GM10266 (cell line): ENCODE data around the gene BORCS6.

Experiments used
- DNase-seq: peaks from one replicate; pipeline ENCODE4 v3.0.0; 2012; ENCODE audit errors: extremely low spot score
- CTCF ChIP-seq: IDR thresholded peaks from 2 replicates; pipeline ENCODE4 v1.5.1; 2012; ENCODE audit warnings: mild to moderate bottlenecking, low read depth; ENCODE audit not compliant: control insufficient read depth, insufficient read depth; ENCODE audit errors: missing control alignments

Gene BORCS6

DNA sequence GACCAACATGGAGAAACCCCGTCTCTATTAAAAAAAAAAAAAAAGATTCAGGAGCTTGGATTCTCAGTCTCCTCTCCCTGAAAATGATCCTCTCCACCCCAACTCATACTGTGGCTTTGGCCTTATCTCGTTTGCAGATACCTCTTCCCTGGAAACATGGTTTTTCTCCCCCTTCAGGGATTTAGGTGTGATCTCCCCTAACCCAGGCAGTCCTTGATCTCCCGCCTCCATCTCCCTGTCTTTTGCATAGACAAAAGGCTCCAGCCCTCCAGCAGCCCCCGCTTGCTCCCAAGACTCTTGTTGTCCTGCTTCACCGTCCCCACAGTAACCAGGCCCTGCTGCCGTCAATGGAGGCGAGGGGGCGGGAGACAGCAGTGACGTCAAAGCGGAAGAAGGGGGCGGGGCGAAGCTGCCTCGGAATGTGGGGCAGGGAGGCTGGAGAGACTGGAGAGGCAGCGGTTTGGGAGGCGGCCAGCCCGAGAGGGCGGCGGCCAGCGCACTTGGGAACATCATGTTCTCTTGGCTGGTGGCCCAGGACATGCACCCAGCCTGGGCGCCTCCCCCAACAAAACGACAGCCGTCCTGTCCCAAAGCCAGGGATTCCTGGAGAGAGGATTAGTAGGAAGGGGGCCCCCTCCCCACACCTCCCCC is 35.9 kb downstream of the BORCS6 start:
- DNase-seq: peak; percentile 79
- no peak for TF ChIP-seq CTCF

- TF ChIP-seq CTCF: no peak
- DNase-seq: peak; percentile 46
Observed at GRCh38 chr17:8153525-8153956, 36.4 kb downstream of the BORCS6 start.

- TF ChIP-seq CTCF: no peak
- DNase-seq: no peak
Observed at GRCh38 chr17:8153031-8153451, 36.9 kb downstream of the BORCS6 start.

GRCh38 chr17:8152112-8152775 is 37.7 kb downstream of the BORCS6 start, which contains the start of gene PER1:
Gene PER1 (minus strand): TSS chr17:8152404. CDS start chr17:8150706, 1,698 bp downstream.
- no peak for TF ChIP-seq CTCF
- DNase-seq: peak; percentile 94

DNA sequence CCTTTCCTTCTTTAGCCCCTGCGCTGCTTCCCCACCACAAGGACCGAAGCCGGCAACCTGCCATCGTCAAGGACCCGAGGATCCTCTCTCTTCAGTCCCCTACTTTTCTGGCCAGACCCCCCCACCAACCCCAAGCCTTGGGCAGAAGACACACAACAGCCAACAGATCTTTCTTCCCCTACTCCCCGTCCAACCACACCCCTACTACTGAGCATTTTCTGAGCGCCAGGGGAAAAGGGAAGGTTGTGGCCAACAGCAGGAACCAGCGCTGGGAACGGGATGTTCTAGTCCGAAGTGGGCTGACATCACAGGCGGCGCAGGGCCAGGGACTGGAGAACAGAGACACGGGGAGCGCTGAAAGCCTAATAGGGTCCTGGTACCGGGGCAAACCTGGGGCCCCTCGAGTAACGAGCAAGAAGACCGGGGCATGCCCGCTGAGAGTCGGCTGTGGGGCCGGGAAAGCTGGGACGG is 38.3 kb downstream of the BORCS6 start:
- no peak for TF ChIP-seq CTCF
- no peak for DNase-seq

- DNase-seq: peak; percentile 91
- no peak for TF ChIP-seq CTCF
Observed at GRCh38 chr17:8151120-8151640, 38.8 kb downstream of the BORCS6 start.
